ENCODE data around the gene GJA4.

The GJA4 gene

GRCh38 chr1:34839526-34840305 lies 46.9 kb downstream of the GJA4 start:
- no peak for DNase-seq (ENCODE audit: low read depth)

- no peak for DNase-seq (ENCODE audit: low read depth)
Measured at GRCh38 chr1:34840426-34840825, 47.6 kb downstream of the GJA4 start.

GRCh38 chr1:34842073-34842472 lies 49.3 kb downstream of the GJA4 start:
- DNase-seq (ENCODE audit: low read depth): no peak

DNA sequence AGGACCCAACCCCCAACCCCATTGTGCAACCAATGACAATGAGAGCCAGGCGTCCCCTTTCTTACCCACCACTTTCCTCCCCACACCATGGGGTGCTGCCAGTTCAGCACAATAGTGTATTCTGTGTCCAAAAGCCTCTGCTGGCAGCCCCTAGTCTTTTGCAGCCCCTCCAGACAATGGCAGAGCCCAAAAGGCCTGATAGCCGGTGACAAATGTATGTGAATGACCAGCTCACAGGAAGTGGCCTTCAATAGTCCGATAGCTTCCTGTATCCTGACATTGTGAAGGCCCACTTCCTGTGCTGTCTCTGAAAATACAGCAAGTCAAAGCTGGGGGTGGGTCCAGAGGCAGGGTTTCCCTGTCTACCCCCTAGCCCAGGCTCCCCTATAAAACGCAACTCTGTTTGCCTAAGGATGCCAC lies 50.2 kb downstream of the GJA4 start:
- no peak for DNase-seq (ENCODE audit: low read depth)

DNA sequence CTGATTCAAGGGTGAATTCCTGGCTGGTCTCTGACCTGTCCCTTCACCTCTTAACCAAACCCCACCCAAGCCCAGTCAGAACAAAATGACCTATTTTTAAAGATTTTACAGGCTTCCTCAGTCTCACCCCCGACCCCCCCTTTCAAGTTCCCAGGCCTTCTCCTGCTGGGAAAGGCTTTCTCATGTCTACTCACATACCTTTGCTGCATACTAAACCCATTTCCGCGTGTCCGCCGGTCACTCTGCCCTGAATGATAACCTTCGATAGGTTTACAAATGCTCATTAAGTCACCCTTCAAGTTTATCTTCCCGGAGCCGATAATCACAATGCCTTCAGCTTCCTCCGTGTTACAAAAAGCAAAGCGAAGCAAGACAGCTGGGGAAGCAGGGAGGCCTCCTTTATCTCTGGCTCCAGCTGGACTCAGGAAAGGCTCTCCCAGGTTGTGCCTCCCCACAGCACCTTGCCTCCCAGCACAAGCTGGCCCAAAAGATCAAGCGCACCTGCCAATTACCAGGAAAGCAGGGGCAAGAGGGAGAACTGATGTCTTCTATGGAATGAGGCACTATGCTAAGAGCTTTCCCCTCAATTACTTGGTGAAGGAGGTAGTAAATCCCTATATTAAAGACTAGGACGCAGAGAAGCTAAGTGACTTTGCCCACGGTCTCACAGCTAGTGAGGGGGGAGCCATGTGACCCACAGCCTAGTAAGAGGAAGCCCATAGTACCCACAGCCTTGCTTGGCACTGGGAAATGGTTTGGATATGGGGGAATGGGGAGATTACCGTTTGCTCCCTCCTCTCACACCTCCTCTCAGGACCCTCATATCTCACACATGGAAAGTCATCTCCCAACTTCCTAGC lies 50.8 kb downstream of the GJA4 start:
- no peak for DNase-seq (ENCODE audit: low read depth)

- no peak for DNase-seq (ENCODE audit: low read depth)
Measured at GRCh38 chr1:34844252-34844634, 51.4 kb downstream of the GJA4 start.
